Vagina (tissue), 2 donors: ENCODE results near the gene ADAMTS18.

Experiments
- CTCF ChIP-seq, 3 experiments: fragments of 450-650 bp in 2 of 3; fragments of 200-600 bp in 1 of 3; sonication (generic) in 1 of 3; IDR thresholded peaks; one replicate each; pipeline ENCODE4 v1.5.1; 2017 to 2019; ENCODE audit warnings: antibody characterized with exemption in 3 of 3, mild to moderate bottlenecking in 2 of 3, moderate library complexity in 2 of 3
- POLR2A ChIP-seq, 2 donors: fragments of 450-650 bp; IDR thresholded peaks; one replicate each; pipeline ENCODE4 v1.6.1; 2017; ENCODE audit warnings: antibody characterized with exemption in 2 of 2, mild to moderate bottlenecking in 2 of 2, moderate library complexity in 2 of 2
- POLR2AphosphoS5 ChIP-seq, 2 donors: sonication (generic); formaldehyde crosslinking; IDR thresholded peaks; one replicate each; pipeline ENCODE4 v1.9.0; 2017; ENCODE audit warnings: antibody characterized with exemption in 2 of 2, mild to moderate bottlenecking in 2 of 2, low read depth in 1 of 2; ENCODE audit not compliant: insufficient read depth in 1 of 2

- TF ChIP-seq CTCF (IDR thresholded peaks at IDR 0.05) (no peak), POLR2A (IDR thresholded peaks at IDR 0.05) (no peak), POLR2AphosphoS5 (IDR thresholded peaks at IDR 0.05; ENCODE audit: insufficient read depth in 1 of 2, low read depth in 1 of 2) (no peak)
Measured at GRCh38 chr16:77406680-77407079, 28.2 kb downstream of the ADAMTS18 start.
